Ishikawa (cell line): ENCODE data around the gene WDFY2.

ENCODE experiments used
- CEBPB ChIP-seq: IDR thresholded peaks from 2 replicates; pipeline ENCODE4 v1.6.1; 2012
- CREB1 ChIP-seq: IDR thresholded peaks from 2 replicates; pipeline ENCODE4 v1.6.1; 2012; ENCODE audit warnings: low read depth
- EGR1 ChIP-seq: IDR thresholded peaks from 2 replicates; pipeline ENCODE4 v1.6.1; 2012
- EP300 ChIP-seq: IDR thresholded peaks from 2 replicates; pipeline ENCODE4 v1.6.1; 2012; ENCODE audit warnings: borderline replicate concordance
- FOXM1 ChIP-seq: IDR thresholded peaks from 2 replicates; pipeline ENCODE4 v1.6.1; 2012; ENCODE audit warnings: low read depth, borderline replicate concordance
- NFIC ChIP-seq: IDR thresholded peaks from 2 replicates; pipeline ENCODE4 v1.6.1; 2012
- RAD21 ChIP-seq: IDR thresholded peaks from 2 replicates; pipeline ENCODE4 v1.6.1; 2012; ENCODE audit warnings: low read depth
- TAF1 ChIP-seq: IDR thresholded peaks from 2 replicates; pipeline ENCODE4 v1.6.1; 2012; ENCODE audit warnings: low read depth, mild to moderate bottlenecking
- TCF12 ChIP-seq: IDR thresholded peaks from 2 replicates; pipeline ENCODE4 v1.6.1; 2012; ENCODE audit warnings: low read depth
- TEAD4 ChIP-seq: IDR thresholded peaks from 2 replicates; pipeline ENCODE4 v1.6.1; 2012
- YY1 ChIP-seq: IDR thresholded peaks from 2 replicates; pipeline ENCODE4 v1.6.1; 2012; ENCODE audit warnings: low read depth
- ZBTB7A ChIP-seq: IDR thresholded peaks from 2 replicates; pipeline ENCODE4 v1.6.1; 2012; ENCODE audit warnings: low read depth
- TF ChIP-seq, protein P1 (sequence below): IDR thresholded peaks from 2 replicates; pipeline ENCODE4 v1.6.1; 2012; ENCODE audit warnings: low read depth, mild to moderate bottlenecking
- TF ChIP-seq, protein P2 (sequence below): IDR thresholded peaks from 2 replicates; pipeline ENCODE4 v1.6.1; 2012
- TF ChIP-seq, protein P3 (sequence below): IDR thresholded peaks from 2 replicates; pipeline ENCODE4 v1.6.1; 2012

Gene WDFY2

DNA sequence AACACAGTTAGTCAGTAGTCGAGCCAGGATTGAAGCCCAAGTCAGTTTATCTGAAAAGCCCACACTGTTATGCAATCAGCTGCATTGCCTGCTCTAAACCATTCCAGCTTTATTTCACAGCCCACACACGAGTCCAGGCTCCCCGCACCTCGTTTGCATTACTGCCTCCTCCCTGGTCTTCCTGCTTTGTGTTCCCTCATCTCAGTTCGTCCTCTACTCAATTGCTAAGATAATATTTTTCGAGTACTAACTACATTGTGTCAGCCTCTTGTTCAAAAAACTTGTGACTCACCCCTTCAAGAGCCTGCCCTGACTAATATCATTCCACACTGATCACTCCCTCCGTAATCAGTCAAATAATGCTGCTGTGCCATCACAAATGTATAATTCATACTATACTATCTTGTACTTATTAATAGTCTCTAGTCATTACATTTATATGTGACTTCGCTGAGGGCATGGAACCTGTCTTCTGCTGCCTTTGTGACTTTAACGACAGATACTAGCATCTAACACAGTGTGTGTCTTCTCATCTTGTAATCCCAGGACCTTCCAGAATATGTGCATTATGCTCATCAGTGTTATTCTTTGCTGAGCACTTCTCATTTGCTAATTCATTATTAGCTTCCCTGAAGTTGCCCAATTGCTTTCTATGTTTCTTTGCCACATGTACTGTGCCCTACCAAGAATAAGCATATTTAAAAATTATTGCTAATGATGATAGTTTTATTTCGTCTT is 26.2 kb upstream of the WDFY2 start:
- TF ChIP-seq EP300 (no peak), CEBPB (0 out of 2 replicates have a peak, but pooled peaks have one; percentile 22), FOXM1 (no peak), TEAD4 (no peak), CREB1 (no peak)

DNA sequence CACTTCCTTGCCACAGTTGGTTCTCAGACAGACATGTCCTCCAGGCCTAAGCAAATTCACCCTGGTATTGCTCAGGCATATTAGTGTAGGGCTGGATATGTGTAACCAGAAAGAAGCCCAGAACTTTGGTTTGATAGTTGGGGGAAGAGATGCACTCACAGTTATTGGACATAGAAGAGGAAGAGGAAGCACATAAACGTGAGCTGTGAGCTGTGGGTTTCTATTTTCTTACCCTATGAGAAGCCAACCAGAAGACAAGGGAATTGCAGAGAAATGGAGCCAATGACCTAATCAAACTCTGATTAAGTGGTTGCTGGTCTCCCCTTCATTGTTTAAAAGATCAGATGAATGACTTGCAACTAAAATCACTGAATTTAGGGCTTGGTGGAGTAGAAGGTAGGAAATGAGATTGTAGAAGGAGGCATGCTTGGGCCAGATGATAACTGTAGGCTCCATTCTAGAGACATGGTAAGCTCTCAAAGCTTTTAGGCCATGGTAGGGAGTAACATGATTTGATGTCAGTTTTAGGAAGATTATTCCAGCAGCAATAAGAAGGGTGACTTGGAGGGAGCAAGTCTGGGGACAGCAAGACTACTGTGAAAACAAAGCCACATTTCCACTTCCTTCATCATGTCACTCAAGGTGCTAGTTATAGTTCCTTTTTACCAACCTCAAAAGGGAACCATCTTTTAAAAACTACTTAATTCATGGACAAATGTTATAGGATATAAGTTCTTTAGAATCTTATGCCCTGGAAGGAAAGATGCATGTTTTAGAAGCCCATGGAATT is 24.1 kb upstream of the WDFY2 start:
- TF ChIP-seq YY1 (no peak), TEAD4 (no peak), EGR1 (no peak)
- TF ChIP-seq, protein P1, sequence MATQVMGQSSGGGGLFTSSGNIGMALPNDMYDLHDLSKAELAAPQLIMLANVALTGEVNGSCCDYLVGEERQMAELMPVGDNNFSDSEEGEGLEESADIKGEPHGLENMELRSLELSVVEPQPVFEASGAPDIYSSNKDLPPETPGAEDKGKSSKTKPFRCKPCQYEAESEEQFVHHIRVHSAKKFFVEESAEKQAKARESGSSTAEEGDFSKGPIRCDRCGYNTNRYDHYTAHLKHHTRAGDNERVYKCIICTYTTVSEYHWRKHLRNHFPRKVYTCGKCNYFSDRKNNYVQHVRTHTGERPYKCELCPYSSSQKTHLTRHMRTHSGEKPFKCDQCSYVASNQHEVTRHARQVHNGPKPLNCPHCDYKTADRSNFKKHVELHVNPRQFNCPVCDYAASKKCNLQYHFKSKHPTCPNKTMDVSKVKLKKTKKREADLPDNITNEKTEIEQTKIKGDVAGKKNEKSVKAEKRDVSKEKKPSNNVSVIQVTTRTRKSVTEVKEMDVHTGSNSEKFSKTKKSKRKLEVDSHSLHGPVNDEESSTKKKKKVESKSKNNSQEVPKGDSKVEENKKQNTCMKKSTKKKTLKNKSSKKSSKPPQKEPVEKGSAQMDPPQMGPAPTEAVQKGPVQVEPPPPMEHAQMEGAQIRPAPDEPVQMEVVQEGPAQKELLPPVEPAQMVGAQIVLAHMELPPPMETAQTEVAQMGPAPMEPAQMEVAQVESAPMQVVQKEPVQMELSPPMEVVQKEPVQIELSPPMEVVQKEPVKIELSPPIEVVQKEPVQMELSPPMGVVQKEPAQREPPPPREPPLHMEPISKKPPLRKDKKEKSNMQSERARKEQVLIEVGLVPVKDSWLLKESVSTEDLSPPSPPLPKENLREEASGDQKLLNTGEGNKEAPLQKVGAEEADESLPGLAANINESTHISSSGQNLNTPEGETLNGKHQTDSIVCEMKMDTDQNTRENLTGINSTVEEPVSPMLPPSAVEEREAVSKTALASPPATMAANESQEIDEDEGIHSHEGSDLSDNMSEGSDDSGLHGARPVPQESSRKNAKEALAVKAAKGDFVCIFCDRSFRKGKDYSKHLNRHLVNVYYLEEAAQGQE: no peak

DNA sequence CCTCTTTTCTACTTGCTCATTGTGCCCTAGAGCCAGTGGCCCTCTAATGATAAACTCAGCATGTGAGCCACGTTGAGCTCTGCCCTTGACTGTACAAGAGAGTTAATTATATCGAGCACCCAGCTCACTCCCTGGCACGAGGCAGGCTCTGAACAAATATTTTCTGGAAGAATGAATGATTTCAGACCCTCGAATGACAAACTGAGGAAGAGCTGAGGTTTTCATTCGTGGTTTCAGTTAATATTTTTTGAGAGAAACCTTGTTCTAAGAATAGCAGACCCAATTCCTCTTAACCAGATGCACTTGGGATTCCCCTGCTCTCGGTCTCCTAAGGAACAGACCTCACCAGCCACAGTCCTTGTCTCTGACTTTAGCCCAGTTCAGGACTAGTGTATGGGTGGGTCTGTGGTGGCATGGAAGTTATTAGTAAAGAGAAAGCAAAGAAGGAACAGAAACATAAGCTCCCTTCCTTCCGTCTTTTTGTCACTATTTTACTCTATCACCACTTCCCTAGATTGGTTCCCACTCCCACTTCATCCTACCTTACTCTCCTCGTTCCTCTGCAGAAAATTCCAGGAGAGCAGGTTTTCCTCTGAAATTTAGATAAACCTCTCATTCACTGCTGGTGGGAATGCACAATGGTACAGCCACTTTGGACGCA is 22.1 kb upstream of the WDFY2 start:
- TF ChIP-seq TAF1: no peak
- TF ChIP-seq ZBTB7A: no peak
- no peak for TF ChIP-seq CEBPB
- no peak for TF ChIP-seq CREB1
- no peak for TF ChIP-seq TCF12
- TF ChIP-seq TEAD4: no peak
- TF ChIP-seq EP300: no peak
- no peak for TF ChIP-seq EGR1
- TF ChIP-seq NFIC: no peak
- TF ChIP-seq, protein P2, sequence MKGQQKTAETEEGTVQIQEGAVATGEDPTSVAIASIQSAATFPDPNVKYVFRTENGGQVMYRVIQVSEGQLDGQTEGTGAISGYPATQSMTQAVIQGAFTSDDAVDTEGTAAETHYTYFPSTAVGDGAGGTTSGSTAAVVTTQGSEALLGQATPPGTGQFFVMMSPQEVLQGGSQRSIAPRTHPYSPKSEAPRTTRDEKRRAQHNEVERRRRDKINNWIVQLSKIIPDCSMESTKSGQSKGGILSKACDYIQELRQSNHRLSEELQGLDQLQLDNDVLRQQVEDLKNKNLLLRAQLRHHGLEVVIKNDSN: no peak
- TF ChIP-seq, protein P3, sequence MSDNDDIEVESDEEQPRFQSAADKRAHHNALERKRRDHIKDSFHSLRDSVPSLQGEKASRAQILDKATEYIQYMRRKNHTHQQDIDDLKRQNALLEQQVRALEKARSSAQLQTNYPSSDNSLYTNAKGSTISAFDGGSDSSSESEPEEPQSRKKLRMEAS: no peak
- no peak for TF ChIP-seq RAD21
- no peak for TF ChIP-seq YY1
- TF ChIP-seq FOXM1: no peak
- TF ChIP-seq, protein P1: no peak

DNA sequence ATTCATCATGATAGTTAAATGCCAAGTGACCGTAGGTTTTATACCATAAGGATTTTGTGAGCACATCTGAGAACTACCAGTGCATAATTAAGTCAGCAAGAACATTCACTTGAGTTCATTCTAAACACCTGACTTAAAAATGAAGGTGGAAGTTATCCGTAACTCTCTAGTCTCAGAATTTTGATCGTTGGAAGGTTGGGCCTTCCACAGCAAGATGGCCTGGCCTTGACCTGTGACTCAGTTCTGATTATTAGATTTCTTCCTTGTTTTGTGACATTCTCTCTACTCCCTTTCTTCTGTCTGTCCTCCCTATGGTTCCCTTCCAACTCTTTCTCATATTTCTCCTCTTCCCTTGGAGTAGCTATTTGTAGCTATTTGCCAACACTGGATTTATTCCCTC is 20.0 kb upstream of the WDFY2 start:
- TF ChIP-seq TAF1 (no peak), EGR1 (no peak), CREB1 (no peak), TCF12 (no peak)
- TF ChIP-seq, protein P2: no peak

DNA sequence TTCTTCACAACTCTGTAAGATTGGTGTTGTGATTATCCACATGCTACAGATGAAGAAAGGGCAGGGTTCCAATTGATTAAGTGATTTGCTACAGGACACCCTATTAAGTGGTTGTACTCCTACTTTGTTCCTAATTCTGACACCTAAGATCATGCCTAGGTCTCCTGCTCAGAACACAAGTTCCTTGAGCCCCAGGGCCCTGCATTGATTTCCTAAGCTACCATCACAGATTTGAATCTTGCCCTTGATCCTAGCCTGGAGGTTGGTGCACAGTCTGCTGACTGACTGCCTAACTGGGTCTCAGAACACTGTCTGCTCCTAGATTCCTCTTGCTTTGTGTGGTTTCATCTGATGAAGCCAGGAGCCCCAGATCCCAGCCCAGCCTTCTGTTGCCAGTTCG is 19.6 kb upstream of the WDFY2 start:
- TF ChIP-seq TAF1: no peak
- no peak for TF ChIP-seq CREB1
- TF ChIP-seq EP300: no peak
- TF ChIP-seq FOXM1: no peak
- TF ChIP-seq EGR1: no peak

DNA sequence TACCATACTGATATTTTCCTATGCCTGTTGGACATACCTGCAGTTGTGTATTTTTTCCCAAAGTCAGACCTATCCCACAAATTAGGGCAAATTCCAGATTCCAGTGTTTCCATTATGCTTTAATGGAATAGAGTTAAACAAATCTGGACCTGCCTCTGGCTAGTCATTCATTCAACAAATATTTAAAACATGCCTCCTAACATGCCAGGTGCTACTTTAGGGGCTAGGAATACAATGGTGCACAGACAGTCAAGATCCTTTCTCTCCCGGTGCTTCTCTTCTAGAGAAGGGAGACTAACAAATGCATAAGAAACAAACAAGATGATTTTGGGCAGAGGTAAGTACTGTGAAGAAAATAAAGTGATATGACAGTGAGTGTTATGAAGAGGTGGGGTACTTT is 7.5 kb upstream of the WDFY2 start:
- TF ChIP-seq, protein P1: no peak
- TF ChIP-seq TEAD4: no peak
